Inferior parietal cortex (tissue), 1 donor: ENCODE data around the gene PKM.
A peak's percentile ranks its signal among the peaks of the same experiment; 100 is the strongest.

Experiments
- DNase-seq: peaks from one replicate; pipeline ENCODE4 v3.0.0-alpha.2; 2016; ENCODE audit errors: extremely low spot score

Gene PKM

GRCh38 chr15:72235298-72235697 is 4.3 kb upstream of the PKM start:
- no peak for DNase-seq

- no peak for DNase-seq
Measured at GRCh38 chr15:72233769-72234168, 2.8 kb upstream of the PKM start.

GRCh38 chr15:72231833-72232478 is 966 bp upstream of the PKM start:
- peak; percentile 44 for DNase-seq

- DNase-seq: peak; percentile 67
Measured at GRCh38 chr15:72230197-72231065, 559 bp downstream of the PKM start.

GRCh38 chr15:72229947-72230196 is 1.1 kb downstream of the PKM start:
- no peak for DNase-seq

GRCh38 chr15:72229076-72229946 is 1.7 kb downstream of the PKM start:
- DNase-seq: no peak

GRCh38 chr15:72227720-72228119 is 3.3 kb downstream of the PKM start:
- no peak for DNase-seq

- no peak for DNase-seq
Measured at GRCh38 chr15:72227192-72227586, 3.8 kb downstream of the PKM start.

- no peak for DNase-seq
Measured at GRCh38 chr15:72223278-72223677, 7.7 kb downstream of the PKM start.

GRCh38 chr15:72222393-72222792 is 8.6 kb downstream of the PKM start:
- DNase-seq: no peak

- no peak for DNase-seq
Measured at GRCh38 chr15:72220687-72221086, 10.3 kb downstream of the PKM start.

- no peak for DNase-seq
Measured at GRCh38 chr15:72217216-72217615, 13.8 kb downstream of the PKM start.

GRCh38 chr15:72216079-72216478 is 14.9 kb downstream of the PKM start:
- no peak for DNase-seq

- no peak for DNase-seq
Measured at GRCh38 chr15:72207558-72208085, 23.4 kb downstream of the PKM start.

- no peak for DNase-seq
Measured at GRCh38 chr15:72206677-72207000, 24.4 kb downstream of the PKM start.

- DNase-seq: no peak
Measured at GRCh38 chr15:72205896-72206676, 24.9 kb downstream of the PKM start.

GRCh38 chr15:72205273-72205672 is 25.7 kb downstream of the PKM start:
- no peak for DNase-seq

GRCh38 chr15:72203507-72203837 is 27.5 kb downstream of the PKM start:
- peak; percentile 86 for DNase-seq

- no peak for DNase-seq
Measured at GRCh38 chr15:72202801-72203506, 28.0 kb downstream of the PKM start.

GRCh38 chr15:72202302-72202701 is 28.7 kb downstream of the PKM start:
- no peak for DNase-seq

- no peak for DNase-seq
Measured at GRCh38 chr15:72201391-72201921, 29.5 kb downstream of the PKM start.
